Neural cell (in vitro differentiated cells): ENCODE measurements around the gene ADAP2. TPM values are rescaled to one million over a fixed set of nuclear protein-coding genes. Genes with fewer than 3 reads are reported as not detected.

ENCODE experiments used
- H2AFZ ChIP-seq: fragments of 200-600, 300-800 bp; sonication (generic), shearing (Covaris generic); 2 replicates; pipeline ENCODE4 v1.6.0; 2014; ENCODE audit warnings: low read depth, mild to moderate bottlenecking, antibody characterized with exemption, low read length, moderate library complexity
- H3F3A ChIP-seq: fragments of 200-600 bp; shearing (Covaris generic); 2 replicates; pipeline ENCODE4 v1.6.1; 2016; ENCODE audit warnings: mild to moderate bottlenecking, moderate library complexity, mixed read lengths, antibody characterized with exemption, low read length; ENCODE audit not compliant: insufficient read depth, poor library complexity, severe bottlenecking
- H3K27ac ChIP-seq: fragments of 200-600, 300-800 bp; sonication (generic), shearing (Covaris generic); 2 replicates; pipeline ENCODE4 v1.5.1; 2014; ENCODE audit warnings: mild to moderate bottlenecking, low read length, moderate library complexity
- H3K27me3 ChIP-seq: fragments of 300-800, 200-600 bp; sonication (generic), shearing (Covaris generic); 2 replicates; pipeline ENCODE4 v1.6.0; 2014; ENCODE audit warnings: mild to moderate bottlenecking, low read depth, low read length, moderate library complexity; ENCODE audit not compliant: insufficient read depth
- H3K36me3 ChIP-seq: fragments of 300-800, 200-600 bp; sonication (generic), shearing (Covaris generic); 2 replicates; pipeline ENCODE4 v1.5.1; 2014; ENCODE audit warnings: mild to moderate bottlenecking, antibody characterized with exemption, low read length, moderate library complexity; ENCODE audit not compliant: insufficient read depth
- H3K4me2 ChIP-seq: fragments of 300-800, 200-600 bp; sonication (generic), shearing (Covaris generic); 2 replicates; pipeline ENCODE4 v1.6.0; 2014; ENCODE audit warnings: mild to moderate bottlenecking, low read length
- H3K4me3 ChIP-seq: fragments of 300-800, 200-600 bp; sonication (generic), shearing (Covaris generic); 2 replicates; pipeline ENCODE4 v1.5.1; 2014; ENCODE audit warnings: mild to moderate bottlenecking, low read length, moderate library complexity
- H3K79me2 ChIP-seq: fragments of 200-600 bp; shearing (Covaris generic); replicated peaks from 2 replicates; pipeline ENCODE4 v1.6.0; 2014; ENCODE audit warnings: mild to moderate bottlenecking, low read length, moderate library complexity; ENCODE audit not compliant: insufficient read depth
- H3K9ac ChIP-seq: fragments of 300-800, 200-600 bp; sonication (generic), shearing (Covaris generic); 2 replicates; pipeline ENCODE4 v1.6.1; 2016; ENCODE audit warnings: mild to moderate bottlenecking, low read length, mixed read lengths
- H3K9me2 ChIP-seq: fragments of 200-600 bp; shearing (Covaris generic); 2 replicates; pipeline ENCODE4 v1.6.1; 2016; ENCODE audit warnings: mild to moderate bottlenecking, low read length, mixed read lengths; ENCODE audit not compliant: insufficient read depth
- H3K9me3 ChIP-seq: fragments of 200-600, 300-800 bp; sonication (generic), shearing (Covaris generic); 2 replicates; pipeline ENCODE4 v1.6.1; 2016; ENCODE audit warnings: mild to moderate bottlenecking, mixed run types, low read length, moderate library complexity, mixed read lengths
- H4K20me1 ChIP-seq: fragments of 200-600 bp; shearing (Covaris generic); 2 replicates; pipeline ENCODE4 v1.6.1; 2016; ENCODE audit warnings: mild to moderate bottlenecking, mixed run types; ENCODE audit not compliant: insufficient read depth
- CTCF ChIP-seq: fragments of 450-650 bp; IDR thresholded peaks from 2 replicates; pipeline ENCODE4 v1.5.1; 2014; ENCODE audit warnings: antibody characterized with exemption, mild to moderate bottlenecking, moderate library complexity; ENCODE audit not compliant: poor library complexity, severe bottlenecking
- EP300 ChIP-seq: fragments of 450-650 bp; conservative IDR thresholded peaks from 2 replicates; pipeline ENCODE4 v1.6.1; 2014; ENCODE audit warnings: antibody characterized with exemption, mild to moderate bottlenecking, moderate library complexity; ENCODE audit not compliant: poor library complexity, severe bottlenecking
- EZH2 ChIP-seq: fragments of 200-600, 300-800 bp; shearing (Covaris generic), sonication (generic); IDR thresholded peaks from 2 replicates; pipeline ENCODE4 v1.6.1; 2014; ENCODE audit warnings: antibody characterized with exemption, low read length, borderline replicate concordance, mild to moderate bottlenecking; ENCODE audit not compliant: insufficient read depth, poor library complexity, severe bottlenecking
- MXI1 ChIP-seq: fragments of 450-650 bp; conservative IDR thresholded peaks from 2 replicates; pipeline ENCODE4 v1.6.1; 2014; ENCODE audit warnings: antibody characterized with exemption, mild to moderate bottlenecking; ENCODE audit not compliant: poor library complexity, severe bottlenecking
- POLR2AphosphoS5 ChIP-seq: IDR thresholded peaks from 2 replicates; pipeline ENCODE4 v1.6.1; 2012
- RAD21 ChIP-seq: fragments of 450-650 bp; conservative IDR thresholded peaks from 2 replicates; pipeline ENCODE4 v1.6.1; 2014; ENCODE audit warnings: antibody characterized with exemption, mild to moderate bottlenecking, moderate library complexity
- REST ChIP-seq: IDR thresholded peaks from 2 replicates; pipeline ENCODE4 v1.6.1; 2012; ENCODE audit warnings: borderline replicate concordance
- SMC3 ChIP-seq: fragments of 450-650 bp; conservative IDR thresholded peaks from 2 replicates; pipeline ENCODE4 v1.6.1; 2014; ENCODE audit warnings: antibody characterized with exemption, mild to moderate bottlenecking, moderate library complexity; ENCODE audit not compliant: poor library complexity
- TAF1 ChIP-seq: IDR thresholded peaks from 2 replicates; pipeline ENCODE4 v1.6.1; 2012; ENCODE audit warnings: low read depth
- polyA plus RNA-seq: library from polyadenylated mRNA; depleted of rRNA; stranded (reverse); fragments of >200 nt; gene quantifications from 2 replicates; pipeline ENCODE4 v1.2.3, GENCODE V29; 2014

The ADAP2 gene
- polyA plus RNA-seq, 1 donor from 2014 or later = 0.92 TPM

- Histone ChIP-seq H3K27ac (no peak overlapping the region), H3K9me2 (no peaks in the 10 kb centered on the region), H3K9me3 (no peaks in the 10 kb centered on the region), H3K4me2 (no peak overlapping the region), H3F3A (no peaks in the 10 kb centered on the region), H3K9ac (no peak overlapping the region), H3K79me2 (no peaks in the 10 kb centered on the region), H4K20me1 (no peaks in the 10 kb centered on the region), H2AFZ (no peak overlapping the region), H3K36me3 (no peaks in the 10 kb centered on the region), H3K27me3 (peaks cover 48% of the 10 kb centered on the region), H3K4me3 (no peak overlapping the region)
- no peak for TF ChIP-seq EZH2
- no peak for TF ChIP-seq EP300
- no peak for TF ChIP-seq MXI1
- TF ChIP-seq POLR2AphosphoS5 = no peak
- no peak for TF ChIP-seq REST
Measured at GRCh38 chr17:30924341-30924740, 2.6 kb downstream of the ADAP2 start.

GRCh38 chr17:30926516-30926915 is 4.8 kb downstream of the ADAP2 start:
- H3K4me3 ChIP-seq = no peak overlapping the region
- H4K20me1 ChIP-seq = no peaks in the 10 kb centered on the region
- no peaks in the 10 kb centered on the region for H3K79me2 ChIP-seq
- no peak overlapping the region for H3K4me2 ChIP-seq
- no peaks in the 10 kb centered on the region for H3K9me2 ChIP-seq
- no peak for TF ChIP-seq EZH2
- TF ChIP-seq MXI1 = no peak
- no peak for TF ChIP-seq CTCF
- TF ChIP-seq REST = no peak
- no peak for TF ChIP-seq RAD21
- TF ChIP-seq SMC3 = no peak
- TF ChIP-seq TAF1 = no peak
- TF ChIP-seq POLR2AphosphoS5 = no peak
- H3K9ac ChIP-seq = no peak overlapping the region
- H2AFZ ChIP-seq = no peak overlapping the region
- H3K36me3 ChIP-seq = no peaks in the 10 kb centered on the region
- no peak overlapping the region for H3K27ac ChIP-seq
- H3F3A ChIP-seq = no peaks in the 10 kb centered on the region
- H3K9me3 ChIP-seq = no peaks in the 10 kb centered on the region
- H3K27me3 ChIP-seq = peaks cover 32% of the 10 kb centered on the region
